ENCODE data around the gene FOXRED2. TPM values are rescaled to one million over a fixed set of nuclear protein-coding genes. Genes with fewer than 3 reads are reported as not detected.

FOXRED2 gene
- total and polyA plus RNA-seq, 2 experiments from 2014 or later = 11.5 to 38.3 TPM

DNA sequence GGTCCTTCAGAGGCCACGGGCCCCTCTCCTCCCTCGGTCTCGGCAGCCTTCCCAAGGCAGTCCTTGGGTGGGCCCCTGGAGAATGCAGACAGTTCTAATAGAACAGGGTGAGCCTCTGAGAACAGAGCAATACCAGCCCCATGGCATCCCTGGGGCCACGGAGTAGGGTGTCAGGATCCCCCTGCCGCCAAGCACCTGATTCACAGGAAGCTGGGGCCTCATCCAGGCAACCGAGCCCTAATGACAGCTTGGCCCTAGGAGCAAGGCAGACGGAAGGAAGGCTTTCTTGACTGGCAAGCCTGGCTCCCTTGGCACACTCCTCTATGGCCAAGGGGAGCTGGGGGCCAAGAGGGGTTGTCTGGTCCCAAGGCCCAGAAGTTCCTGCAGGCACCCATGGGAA is 40.6 kb downstream of the FOXRED2 start:
- H3K4me2 ChIP-seq = no peak overlapping the region
- H3F3A ChIP-seq (replicated peaks; ENCODE audit: low read depth) = no peaks in the 10 kb centered on the region
- no peak for TF ChIP-seq EZH2 (IDR thresholded peaks at IDR 0.05; ENCODE audit: low read depth, unreplicated experiment)
- TF ChIP-seq, protein P1, sequence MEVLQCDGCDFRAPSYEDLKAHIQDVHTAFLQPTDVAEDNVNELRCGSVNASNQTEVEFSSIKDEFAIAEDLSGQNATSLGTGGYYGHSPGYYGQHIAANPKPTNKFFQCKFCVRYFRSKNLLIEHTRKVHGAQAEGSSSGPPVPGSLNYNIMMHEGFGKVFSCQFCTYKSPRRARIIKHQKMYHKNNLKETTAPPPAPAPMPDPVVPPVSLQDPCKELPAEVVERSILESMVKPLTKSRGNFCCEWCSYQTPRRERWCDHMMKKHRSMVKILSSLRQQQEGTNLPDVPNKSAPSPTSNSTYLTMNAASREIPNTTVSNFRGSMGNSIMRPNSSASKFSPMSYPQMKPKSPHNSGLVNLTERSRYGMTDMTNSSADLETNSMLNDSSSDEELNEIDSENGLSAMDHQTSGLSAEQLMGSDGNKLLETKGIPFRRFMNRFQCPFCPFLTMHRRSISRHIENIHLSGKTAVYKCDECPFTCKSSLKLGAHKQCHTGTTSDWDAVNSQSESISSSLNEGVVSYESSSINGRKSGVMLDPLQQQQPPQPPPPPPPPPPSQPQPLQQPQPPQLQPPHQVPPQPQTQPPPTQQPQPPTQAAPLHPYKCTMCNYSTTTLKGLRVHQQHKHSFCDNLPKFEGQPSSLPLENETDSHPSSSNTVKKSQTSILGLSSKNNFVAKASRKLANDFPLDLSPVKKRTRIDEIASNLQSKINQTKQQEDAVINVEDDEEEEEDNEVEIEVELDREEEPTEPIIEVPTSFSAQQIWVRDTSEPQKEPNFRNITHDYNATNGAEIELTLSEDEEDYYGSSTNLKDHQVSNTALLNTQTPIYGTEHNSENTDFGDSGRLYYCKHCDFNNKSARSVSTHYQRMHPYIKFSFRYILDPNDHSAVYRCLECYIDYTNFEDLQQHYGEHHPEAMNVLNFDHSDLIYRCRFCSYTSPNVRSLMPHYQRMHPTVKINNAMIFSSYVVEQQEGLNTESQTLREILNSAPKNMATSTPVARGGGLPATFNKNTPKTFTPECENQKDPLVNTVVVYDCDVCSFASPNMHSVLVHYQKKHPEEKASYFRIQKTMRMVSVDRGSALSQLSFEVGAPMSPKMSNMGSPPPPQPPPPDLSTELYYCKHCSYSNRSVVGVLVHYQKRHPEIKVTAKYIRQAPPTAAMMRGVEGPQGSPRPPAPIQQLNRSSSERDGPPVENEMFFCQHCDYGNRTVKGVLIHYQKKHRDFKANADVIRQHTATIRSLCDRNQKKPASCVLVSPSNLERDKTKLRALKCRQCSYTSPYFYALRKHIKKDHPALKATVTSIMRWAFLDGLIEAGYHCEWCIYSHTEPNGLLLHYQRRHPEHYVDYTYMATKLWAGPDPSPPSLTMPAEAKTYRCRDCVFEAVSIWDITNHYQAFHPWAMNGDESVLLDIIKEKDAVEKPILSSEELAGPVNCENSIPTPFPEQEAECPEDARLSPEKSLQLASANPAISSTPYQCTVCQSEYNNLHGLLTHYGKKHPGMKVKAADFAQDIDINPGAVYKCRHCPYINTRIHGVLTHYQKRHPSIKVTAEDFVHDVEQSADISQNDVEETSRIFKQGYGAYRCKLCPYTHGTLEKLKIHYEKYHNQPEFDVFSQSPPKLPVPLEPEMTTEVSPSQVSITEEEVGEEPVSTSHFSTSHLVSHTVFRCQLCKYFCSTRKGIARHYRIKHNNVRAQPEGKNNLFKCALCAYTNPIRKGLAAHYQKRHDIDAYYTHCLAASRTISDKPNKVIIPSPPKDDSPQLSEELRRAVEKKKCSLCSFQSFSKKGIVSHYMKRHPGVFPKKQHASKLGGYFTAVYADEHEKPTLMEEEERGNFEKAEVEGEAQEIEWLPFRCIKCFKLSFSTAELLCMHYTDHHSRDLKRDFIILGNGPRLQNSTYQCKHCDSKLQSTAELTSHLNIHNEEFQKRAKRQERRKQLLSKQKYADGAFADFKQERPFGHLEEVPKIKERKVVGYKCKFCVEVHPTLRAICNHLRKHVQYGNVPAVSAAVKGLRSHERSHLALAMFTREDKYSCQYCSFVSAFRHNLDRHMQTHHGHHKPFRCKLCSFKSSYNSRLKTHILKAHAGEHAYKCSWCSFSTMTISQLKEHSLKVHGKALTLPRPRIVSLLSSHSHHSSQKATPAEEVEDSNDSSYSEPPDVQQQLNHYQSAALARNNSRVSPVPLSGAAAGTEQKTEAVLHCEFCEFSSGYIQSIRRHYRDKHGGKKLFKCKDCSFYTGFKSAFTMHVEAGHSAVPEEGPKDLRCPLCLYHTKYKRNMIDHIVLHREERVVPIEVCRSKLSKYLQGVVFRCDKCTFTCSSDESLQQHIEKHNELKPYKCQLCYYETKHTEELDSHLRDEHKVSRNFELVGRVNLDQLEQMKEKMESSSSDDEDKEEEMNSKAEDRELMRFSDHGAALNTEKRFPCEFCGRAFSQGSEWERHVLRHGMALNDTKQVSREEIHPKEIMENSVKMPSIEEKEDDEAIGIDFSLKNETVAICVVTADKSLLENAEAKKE (CRISPR knock-in tag; IDR thresholded peaks at IDR 0.05) = no peak
- TF ChIP-seq EZH2phosphoT487 (IDR thresholded peaks at IDR 0.05; ENCODE audit: unreplicated experiment) = no peak
- TF ChIP-seq ZNF114 (CRISPR knock-in tag; IDR thresholded peaks at IDR 0.05) = no peak
- TF ChIP-seq, protein P2, sequence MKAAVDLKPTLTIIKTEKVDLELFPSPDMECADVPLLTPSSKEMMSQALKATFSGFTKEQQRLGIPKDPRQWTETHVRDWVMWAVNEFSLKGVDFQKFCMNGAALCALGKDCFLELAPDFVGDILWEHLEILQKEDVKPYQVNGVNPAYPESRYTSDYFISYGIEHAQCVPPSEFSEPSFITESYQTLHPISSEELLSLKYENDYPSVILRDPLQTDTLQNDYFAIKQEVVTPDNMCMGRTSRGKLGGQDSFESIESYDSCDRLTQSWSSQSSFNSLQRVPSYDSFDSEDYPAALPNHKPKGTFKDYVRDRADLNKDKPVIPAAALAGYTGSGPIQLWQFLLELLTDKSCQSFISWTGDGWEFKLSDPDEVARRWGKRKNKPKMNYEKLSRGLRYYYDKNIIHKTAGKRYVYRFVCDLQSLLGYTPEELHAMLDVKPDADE (IDR thresholded peaks at IDR 0.05) = no peak
- no peak for TF ChIP-seq STAT1 (IDR thresholded peaks at IDR 0.05; ENCODE audit: unreplicated experiment)
- TF ChIP-seq, protein P3, sequence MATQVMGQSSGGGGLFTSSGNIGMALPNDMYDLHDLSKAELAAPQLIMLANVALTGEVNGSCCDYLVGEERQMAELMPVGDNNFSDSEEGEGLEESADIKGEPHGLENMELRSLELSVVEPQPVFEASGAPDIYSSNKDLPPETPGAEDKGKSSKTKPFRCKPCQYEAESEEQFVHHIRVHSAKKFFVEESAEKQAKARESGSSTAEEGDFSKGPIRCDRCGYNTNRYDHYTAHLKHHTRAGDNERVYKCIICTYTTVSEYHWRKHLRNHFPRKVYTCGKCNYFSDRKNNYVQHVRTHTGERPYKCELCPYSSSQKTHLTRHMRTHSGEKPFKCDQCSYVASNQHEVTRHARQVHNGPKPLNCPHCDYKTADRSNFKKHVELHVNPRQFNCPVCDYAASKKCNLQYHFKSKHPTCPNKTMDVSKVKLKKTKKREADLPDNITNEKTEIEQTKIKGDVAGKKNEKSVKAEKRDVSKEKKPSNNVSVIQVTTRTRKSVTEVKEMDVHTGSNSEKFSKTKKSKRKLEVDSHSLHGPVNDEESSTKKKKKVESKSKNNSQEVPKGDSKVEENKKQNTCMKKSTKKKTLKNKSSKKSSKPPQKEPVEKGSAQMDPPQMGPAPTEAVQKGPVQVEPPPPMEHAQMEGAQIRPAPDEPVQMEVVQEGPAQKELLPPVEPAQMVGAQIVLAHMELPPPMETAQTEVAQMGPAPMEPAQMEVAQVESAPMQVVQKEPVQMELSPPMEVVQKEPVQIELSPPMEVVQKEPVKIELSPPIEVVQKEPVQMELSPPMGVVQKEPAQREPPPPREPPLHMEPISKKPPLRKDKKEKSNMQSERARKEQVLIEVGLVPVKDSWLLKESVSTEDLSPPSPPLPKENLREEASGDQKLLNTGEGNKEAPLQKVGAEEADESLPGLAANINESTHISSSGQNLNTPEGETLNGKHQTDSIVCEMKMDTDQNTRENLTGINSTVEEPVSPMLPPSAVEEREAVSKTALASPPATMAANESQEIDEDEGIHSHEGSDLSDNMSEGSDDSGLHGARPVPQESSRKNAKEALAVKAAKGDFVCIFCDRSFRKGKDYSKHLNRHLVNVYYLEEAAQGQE (IDR thresholded peaks at IDR 0.05; ENCODE audit: unreplicated experiment) = no peak
- no peak for TF ChIP-seq POLR2AphosphoS5 (IDR thresholded peaks at IDR 0.05; ENCODE audit: low read depth)
- no peak for TF ChIP-seq NANOG (IDR thresholded peaks at IDR 0.05; ENCODE audit: borderline replicate concordance)
- TF ChIP-seq, protein P4, sequence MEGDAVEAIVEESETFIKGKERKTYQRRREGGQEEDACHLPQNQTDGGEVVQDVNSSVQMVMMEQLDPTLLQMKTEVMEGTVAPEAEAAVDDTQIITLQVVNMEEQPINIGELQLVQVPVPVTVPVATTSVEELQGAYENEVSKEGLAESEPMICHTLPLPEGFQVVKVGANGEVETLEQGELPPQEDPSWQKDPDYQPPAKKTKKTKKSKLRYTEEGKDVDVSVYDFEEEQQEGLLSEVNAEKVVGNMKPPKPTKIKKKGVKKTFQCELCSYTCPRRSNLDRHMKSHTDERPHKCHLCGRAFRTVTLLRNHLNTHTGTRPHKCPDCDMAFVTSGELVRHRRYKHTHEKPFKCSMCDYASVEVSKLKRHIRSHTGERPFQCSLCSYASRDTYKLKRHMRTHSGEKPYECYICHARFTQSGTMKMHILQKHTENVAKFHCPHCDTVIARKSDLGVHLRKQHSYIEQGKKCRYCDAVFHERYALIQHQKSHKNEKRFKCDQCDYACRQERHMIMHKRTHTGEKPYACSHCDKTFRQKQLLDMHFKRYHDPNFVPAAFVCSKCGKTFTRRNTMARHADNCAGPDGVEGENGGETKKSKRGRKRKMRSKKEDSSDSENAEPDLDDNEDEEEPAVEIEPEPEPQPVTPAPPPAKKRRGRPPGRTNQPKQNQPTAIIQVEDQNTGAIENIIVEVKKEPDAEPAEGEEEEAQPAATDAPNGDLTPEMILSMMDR (conservative IDR thresholded peaks at IDR 0.05; ENCODE audit: low read depth in 2 of 2) = no peak
- no peak for TF ChIP-seq ZNF331 (CRISPR knock-in tag; IDR thresholded peaks at IDR 0.05; ENCODE audit: low read depth)
- no peaks in the 10 kb centered on the region for H3K36me3 ChIP-seq (ENCODE audit: insufficient read depth)
- Mint-ChIP-seq H3K36me3 (ENCODE audit: low read depth) (no peaks in the 10 kb centered on the region; the same call in 2 of the 3 replicates), H3K27ac (no peak overlapping the region), H3K27me3 (ENCODE audit: insufficient read depth, low read depth, poor library complexity) (peaks cover 11% of the 10 kb centered on the region), H3K4me1 (peaks cover 11% of the 10 kb centered on the region), H3K4me3 (no peak overlapping the region), H3K9me3 (no peaks in the 10 kb centered on the region)
- no peak overlapping the region for H3K27ac ChIP-seq (ENCODE audit: low read depth)
- no peak overlapping the region for H3K4me3 ChIP-seq
- no peaks in the 10 kb centered on the region for H4K20me1 ChIP-seq (replicated peaks; ENCODE audit: insufficient read depth)
- DNase-seq (ENCODE audit: low spot score) = no peak
- ATAC-seq = no peak
- H2AFZ ChIP-seq = no peak overlapping the region
- H3K4me1 ChIP-seq (ENCODE audit: insufficient read depth) = peaks cover 5% of the 10 kb centered on the region; the same call in 1 of the 2 replicates
- no peaks in the 10 kb centered on the region for H3K9me2 ChIP-seq (ENCODE audit: insufficient read depth)
- no peaks in the 10 kb centered on the region for H3K79me2 ChIP-seq (replicated peaks; ENCODE audit: insufficient read depth)
- no peaks in the 10 kb centered on the region for H3K27me3 ChIP-seq (ENCODE audit: insufficient read depth)

All from GM23338 (cell line).